ENCODE measurements around the gene CLIC3. TPM values are rescaled to one million over a fixed set of nuclear protein-coding genes. Genes with fewer than 3 reads are reported as not detected.

The CLIC3 gene
- total RNA-seq, 1 experiment from 2014 or later: 6.2 TPM

DNA sequence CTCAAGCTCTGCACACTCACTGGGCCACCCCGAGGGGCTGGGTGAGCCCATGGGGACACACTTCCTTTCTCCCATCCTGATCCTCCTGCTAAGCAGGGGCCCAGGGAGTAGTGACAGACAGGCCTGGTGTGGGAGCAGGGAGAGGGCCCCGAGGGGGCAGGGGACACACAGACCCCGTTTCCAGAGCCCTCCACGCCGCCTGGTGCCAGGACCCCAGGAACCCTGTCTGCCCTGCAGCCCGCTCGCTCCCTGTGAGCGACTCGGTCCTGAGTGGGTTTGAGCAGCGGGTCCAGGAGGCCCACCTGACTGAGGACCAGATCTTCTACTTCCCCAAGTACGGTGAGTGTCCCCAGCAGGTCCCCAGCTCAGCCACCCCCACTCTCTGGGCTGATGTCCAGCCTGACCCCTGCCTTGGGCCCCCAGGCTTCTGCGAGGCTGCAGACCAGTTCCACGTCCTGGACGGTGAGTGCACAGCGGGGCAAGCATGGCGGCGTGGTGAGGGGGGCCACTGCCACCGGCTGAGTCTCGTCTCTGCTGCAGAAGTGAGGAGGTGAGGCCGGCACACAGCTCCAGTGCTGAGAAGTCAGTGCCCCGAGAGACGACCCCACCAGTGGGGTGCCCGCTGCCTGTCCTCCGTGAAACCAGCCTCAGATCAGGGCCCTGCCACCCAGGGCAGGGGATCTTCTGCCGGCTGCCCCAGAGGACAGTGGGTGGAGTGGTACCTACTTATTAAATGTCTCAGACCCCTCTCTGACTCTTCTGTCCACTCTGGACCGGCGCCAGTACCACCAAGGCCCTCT, 49.9 kb downstream of the CLIC3 start:
- POLR2A ChIA-PET: interaction anchor here (0.5 kb wide), 1 partner anchor 59 kb away, joined by 3 read pairs; no protein-coding TSS in a partner anchor
- in situ Hi-C loops (cut with HindIII; ENCODE audit: low pct_unique_long_range_greater_than_20kb, low sequenced_read_pairs): no loop called here
- DNase-seq (ENCODE audit: low read depth, low spot score) (no peak), ATAC-seq (no peak)
- CTCF ChIA-PET: interaction anchor here (2.1 kb wide), 1 partner anchor 83 kb away, joined by 14 read pairs; no protein-coding TSS in a partner anchor
- Histone ChIP-seq H3K9me3 (ENCODE audit: control insufficient read depth, insufficient read depth, low read depth, low read length) (no peaks in the 10 kb centered on the region), H3K4me1 (ENCODE audit: control insufficient read depth, insufficient read depth, low read length) (peaks cover 33% of the 10 kb centered on the region), H3K4me3 (ENCODE audit: low read depth in 2 of 2, low read length in 2 of 2) (no peak overlapping the region), H3K27me3 (ENCODE audit: control insufficient read depth, insufficient read depth, low read length) (no peaks in the 10 kb centered on the region), H3K36me3 (ENCODE audit: control insufficient read depth, insufficient read depth, low read length) (peaks cover 7% of the 10 kb centered on the region; the same call in 1 of the 2 replicates), H3K27ac (ENCODE audit: low read length) (no peak overlapping the region)
- no TSS peak for BruUV-seq (replicated peaks)
- TF ChIP-seq SIN3A (IDR thresholded peaks at IDR 0.05; ENCODE audit: borderline replicate concordance, insufficient read depth, low read depth, low read length) (no peak), TCF7L2 (IDR thresholded peaks at IDR 0.05; ENCODE audit: low read depth, low read length) (no peak), POLR2AphosphoS5 (IDR thresholded peaks at IDR 0.05; ENCODE audit: low read depth, low read length) (no peak)
- TF ChIP-seq, protein P1, sequence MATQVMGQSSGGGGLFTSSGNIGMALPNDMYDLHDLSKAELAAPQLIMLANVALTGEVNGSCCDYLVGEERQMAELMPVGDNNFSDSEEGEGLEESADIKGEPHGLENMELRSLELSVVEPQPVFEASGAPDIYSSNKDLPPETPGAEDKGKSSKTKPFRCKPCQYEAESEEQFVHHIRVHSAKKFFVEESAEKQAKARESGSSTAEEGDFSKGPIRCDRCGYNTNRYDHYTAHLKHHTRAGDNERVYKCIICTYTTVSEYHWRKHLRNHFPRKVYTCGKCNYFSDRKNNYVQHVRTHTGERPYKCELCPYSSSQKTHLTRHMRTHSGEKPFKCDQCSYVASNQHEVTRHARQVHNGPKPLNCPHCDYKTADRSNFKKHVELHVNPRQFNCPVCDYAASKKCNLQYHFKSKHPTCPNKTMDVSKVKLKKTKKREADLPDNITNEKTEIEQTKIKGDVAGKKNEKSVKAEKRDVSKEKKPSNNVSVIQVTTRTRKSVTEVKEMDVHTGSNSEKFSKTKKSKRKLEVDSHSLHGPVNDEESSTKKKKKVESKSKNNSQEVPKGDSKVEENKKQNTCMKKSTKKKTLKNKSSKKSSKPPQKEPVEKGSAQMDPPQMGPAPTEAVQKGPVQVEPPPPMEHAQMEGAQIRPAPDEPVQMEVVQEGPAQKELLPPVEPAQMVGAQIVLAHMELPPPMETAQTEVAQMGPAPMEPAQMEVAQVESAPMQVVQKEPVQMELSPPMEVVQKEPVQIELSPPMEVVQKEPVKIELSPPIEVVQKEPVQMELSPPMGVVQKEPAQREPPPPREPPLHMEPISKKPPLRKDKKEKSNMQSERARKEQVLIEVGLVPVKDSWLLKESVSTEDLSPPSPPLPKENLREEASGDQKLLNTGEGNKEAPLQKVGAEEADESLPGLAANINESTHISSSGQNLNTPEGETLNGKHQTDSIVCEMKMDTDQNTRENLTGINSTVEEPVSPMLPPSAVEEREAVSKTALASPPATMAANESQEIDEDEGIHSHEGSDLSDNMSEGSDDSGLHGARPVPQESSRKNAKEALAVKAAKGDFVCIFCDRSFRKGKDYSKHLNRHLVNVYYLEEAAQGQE (IDR thresholded peaks at IDR 0.05; ENCODE audit: insufficient read depth in 1 of 2, low read depth in 2 of 2, low read length in 1 of 2): no peak
- TF ChIP-seq, protein P2, sequence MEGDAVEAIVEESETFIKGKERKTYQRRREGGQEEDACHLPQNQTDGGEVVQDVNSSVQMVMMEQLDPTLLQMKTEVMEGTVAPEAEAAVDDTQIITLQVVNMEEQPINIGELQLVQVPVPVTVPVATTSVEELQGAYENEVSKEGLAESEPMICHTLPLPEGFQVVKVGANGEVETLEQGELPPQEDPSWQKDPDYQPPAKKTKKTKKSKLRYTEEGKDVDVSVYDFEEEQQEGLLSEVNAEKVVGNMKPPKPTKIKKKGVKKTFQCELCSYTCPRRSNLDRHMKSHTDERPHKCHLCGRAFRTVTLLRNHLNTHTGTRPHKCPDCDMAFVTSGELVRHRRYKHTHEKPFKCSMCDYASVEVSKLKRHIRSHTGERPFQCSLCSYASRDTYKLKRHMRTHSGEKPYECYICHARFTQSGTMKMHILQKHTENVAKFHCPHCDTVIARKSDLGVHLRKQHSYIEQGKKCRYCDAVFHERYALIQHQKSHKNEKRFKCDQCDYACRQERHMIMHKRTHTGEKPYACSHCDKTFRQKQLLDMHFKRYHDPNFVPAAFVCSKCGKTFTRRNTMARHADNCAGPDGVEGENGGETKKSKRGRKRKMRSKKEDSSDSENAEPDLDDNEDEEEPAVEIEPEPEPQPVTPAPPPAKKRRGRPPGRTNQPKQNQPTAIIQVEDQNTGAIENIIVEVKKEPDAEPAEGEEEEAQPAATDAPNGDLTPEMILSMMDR (IDR thresholded peaks at IDR 0.05): no peak
- intact Hi-C loops (cut with micrococcal nuclease; ENCODE audit: unreplicated experiment): loop anchor here (10.0 kb wide), 1 partner anchor 88 kb away; the partner anchor contains the start of gene FUT7

DNA sequence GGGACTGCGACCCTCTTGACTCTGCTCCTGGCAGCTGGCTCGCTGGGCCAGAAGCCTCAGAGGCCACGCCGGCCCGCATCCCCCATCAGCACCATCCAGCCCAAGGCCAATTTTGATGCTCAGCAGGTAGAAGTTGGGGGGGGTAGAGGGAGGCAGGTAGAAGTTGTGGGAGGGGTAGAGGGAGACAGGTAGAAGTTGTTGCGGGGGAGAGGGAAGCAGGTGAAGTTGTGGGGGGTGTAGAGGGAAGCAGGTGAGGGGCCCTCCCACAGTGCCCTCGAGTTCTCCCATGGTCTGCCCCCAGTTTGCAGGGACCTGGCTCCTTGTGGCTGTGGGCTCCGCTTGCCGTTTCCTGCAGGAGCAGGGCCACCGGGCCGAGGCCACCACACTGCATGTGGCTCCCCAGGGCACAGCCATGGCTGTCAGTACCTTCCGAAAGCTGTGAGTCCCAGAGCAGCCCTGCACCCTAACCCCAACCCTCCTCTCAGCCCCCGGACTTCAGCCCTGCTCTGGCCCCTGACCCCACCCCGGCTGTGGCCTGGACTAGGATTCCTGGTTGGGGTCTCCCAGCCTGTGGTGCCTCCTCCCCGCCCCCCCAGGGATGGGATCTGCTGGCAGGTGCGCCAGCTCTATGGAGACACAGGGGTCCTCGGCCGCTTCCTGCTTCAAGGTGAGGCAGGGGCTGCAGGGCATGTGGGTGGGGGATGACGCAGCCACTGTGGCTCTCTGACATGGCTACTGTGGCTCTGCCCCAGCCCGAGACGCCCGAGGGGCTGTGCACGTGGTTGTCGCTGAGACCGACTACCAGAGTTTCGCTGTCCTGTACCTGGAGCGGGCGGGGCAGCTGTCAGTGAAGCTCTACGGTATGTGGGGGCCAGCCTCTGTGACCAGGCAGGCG, 50.8 kb downstream of the CLIC3 start:
- H3K36me3 ChIP-seq (ENCODE audit: control insufficient read depth, insufficient read depth, low read length): peaks cover 7% of the 10 kb centered on the region; the same call in 1 of the 2 replicates
- POLR2A ChIA-PET: interaction anchor here (0.5 kb wide), 1 partner anchor 58 kb away, joined by 3 read pairs; no protein-coding TSS in a partner anchor
- BruUV-seq (replicated peaks): no TSS peak
- DNase-seq (ENCODE audit: low read depth, low spot score) (no peak), ATAC-seq (no peak)
- no peaks in the 10 kb centered on the region for H3K27me3 ChIP-seq (ENCODE audit: control insufficient read depth, insufficient read depth, low read length)
- intact Hi-C loops (cut with micrococcal nuclease; ENCODE audit: unreplicated experiment) (loop anchor here (10.0 kb wide), 1 partner anchor 89 kb away; the partner anchor contains the start of gene FUT7), in situ Hi-C loops (cut with HindIII; ENCODE audit: low pct_unique_long_range_greater_than_20kb, low sequenced_read_pairs) (no loop called here)
- peaks cover 29% of the 10 kb centered on the region for H3K4me1 ChIP-seq (ENCODE audit: control insufficient read depth, insufficient read depth, low read length)
- no peak for TF ChIP-seq TCF7L2 (IDR thresholded peaks at IDR 0.05; ENCODE audit: low read depth, low read length)
- TF ChIP-seq POLR2AphosphoS5 (IDR thresholded peaks at IDR 0.05; ENCODE audit: low read depth, low read length): no peak
- TF ChIP-seq, protein P2 (IDR thresholded peaks at IDR 0.05): no peak
- TF ChIP-seq SIN3A (IDR thresholded peaks at IDR 0.05; ENCODE audit: borderline replicate concordance, insufficient read depth, low read depth, low read length): no peak
- TF ChIP-seq, protein P1 (IDR thresholded peaks at IDR 0.05; ENCODE audit: insufficient read depth in 1 of 2, low read depth in 2 of 2, low read length in 1 of 2): no peak
- no peak overlapping the region for H3K4me3 ChIP-seq (ENCODE audit: low read depth in 2 of 2, low read length in 2 of 2)
- no peaks in the 10 kb centered on the region for H3K9me3 ChIP-seq (ENCODE audit: control insufficient read depth, insufficient read depth, low read depth, low read length)
- peak overlapping the region; percentile 80 for H3K27ac ChIP-seq (ENCODE audit: low read length)
- CTCF ChIA-PET: no interaction called here
